GM12878 (cell line): ENCODE measurements around the gene RBM11. TPM values are rescaled to one million over a fixed set of nuclear protein-coding genes. Genes with fewer than 3 reads are reported as not detected.

ENCODE experiments used
- ATAC-seq: fragments of 200-7000 bp; cut with Tn5 transposase; 3 replicates; pipeline ENCODE4 v1.9.1; 2020; ENCODE audit warnings: mild to moderate bottlenecking, moderate library complexity
- BruUV-seq: library from RNA; stranded (reverse); fragments of 400-500 nt; replicated peaks from 2 replicates; lab custom pipeline; 2021; lab: Mats Ljungman, UMichigan
- CTCF ChIA-PET: fragments of 300-600 bp; sonication (Branson Sonifier 250); formaldehyde crosslinking; extraction: SDS; loops from one replicate; lab custom pipeline; 2021; ENCODE audit warnings: inconsistent platforms; lab: Yijun Ruan, JAX
- POLR2A ChIA-PET: fragments of 350-600 bp; formaldehyde crosslinking; extraction: SDS; loops from one replicate; lab custom pipeline; 2021; ENCODE audit warnings: inconsistent platforms; lab: Charles Lee
- RAD21 ChIA-PET: fragments of 300-600 bp; sonication (Branson Sonifier 250); formaldehyde crosslinking; loops from one replicate; lab custom pipeline; 2023; ENCODE audit warnings: antibody characterized with exemption; ENCODE audit not compliant: unreplicated experiment; lab: Charles Lee
- SMC1A ChIA-PET: fragments of 300-600 bp; sonication (Branson Sonifier 250); formaldehyde crosslinking; loops from one replicate; lab custom pipeline; 2023; ENCODE audit not compliant: unreplicated experiment, uncharacterized antibody; lab: Charles Lee
- DNase-seq: peaks from one replicate; pipeline ENCODE4 v3.0.0-alpha.2; 2011; ENCODE audit warnings: low read depth, low spot score
- FAIRE-seq: peaks from 3 replicates; lab custom pipeline; 2011; peaks lifted over from hg19 to GRCh38; lab: Jason Lieb, UNC
- H2AFZ ChIP-seq: 2 replicates; pipeline ENCODE4 v1.6.0; 2011; ENCODE audit warnings: low read depth, low read length, control low read depth; ENCODE audit not compliant: control insufficient read depth
- H3K27ac ChIP-seq: 2 replicates; pipeline ENCODE4 v1.5.1; 2011; ENCODE audit warnings: control low read depth; ENCODE audit not compliant: control insufficient read depth, insufficient read depth
- H3K27me3 ChIP-seq, 2 experiments: replicated peaks in 1 of 2; 2 replicates each; pipeline versions ENCODE4 v1.6.0 to v1.6.1; 2011; ENCODE audit warnings: low read length in 1 of 2; ENCODE audit not compliant: control insufficient read depth in 2 of 2, insufficient read depth in 2 of 2
- H3K36me3 ChIP-seq, 2 experiments: 2 replicates each; pipeline ENCODE4 v1.5.1; 2011; ENCODE audit warnings: low read length in 1 of 2; ENCODE audit not compliant: control insufficient read depth in 2 of 2, insufficient read depth in 2 of 2
- H3K4me1 ChIP-seq: 2 replicates; pipeline ENCODE4 v1.6.1; 2011; ENCODE audit warnings: mild to moderate bottlenecking, low read length, moderate library complexity, mixed read lengths; ENCODE audit not compliant: control insufficient read depth, insufficient read depth
- H3K4me2 ChIP-seq: 2 replicates; pipeline ENCODE4 v1.6.0; 2011; ENCODE audit warnings: control low read depth; ENCODE audit not compliant: control insufficient read depth, insufficient read depth
- H3K4me3 ChIP-seq: fragments of 200-600 bp; sonication (generic); 2 replicates; pipeline ENCODE4 v1.5.1; 2016
- H3K79me2 ChIP-seq: 2 replicates; pipeline ENCODE4 v1.6.0; 2011; ENCODE audit warnings: low read length; ENCODE audit not compliant: control insufficient read depth, insufficient read depth
- H3K9ac ChIP-seq: 2 replicates; pipeline ENCODE4 v1.8.0; 2011; ENCODE audit warnings: low read length, control low read depth, mixed read lengths; ENCODE audit not compliant: control insufficient read depth, insufficient read depth
- H3K9me3 ChIP-seq: replicated peaks from 3 replicates; pipeline ENCODE4 v1.5.1; 2011; ENCODE audit warnings: mild to moderate bottlenecking, low read length; ENCODE audit not compliant: control insufficient read depth, insufficient read depth
- H4K20me1 ChIP-seq: 2 replicates; pipeline ENCODE4 v1.6.0; 2011; ENCODE audit not compliant: control insufficient read depth, insufficient read depth
- BRCA1 ChIP-seq: IDR thresholded peaks from 2 replicates; pipeline ENCODE4 v1.6.1; 2011; ENCODE audit warnings: low read depth, low read length, improper control_type of control experiment
- DPF2 ChIP-seq: fragments of 450-650 bp; IDR thresholded peaks from 2 replicates; pipeline ENCODE4 v1.6.1; 2017; ENCODE audit warnings: mild to moderate bottlenecking
- HDAC2 ChIP-seq: fragments of 200-600 bp; sonication (generic); IDR thresholded peaks from 2 replicates; pipeline ENCODE4 v1.6.1; 2017
- JUND ChIP-seq: IDR thresholded peaks from 2 replicates; pipeline ENCODE4 v1.6.1; 2012; ENCODE audit warnings: low read depth, mild to moderate bottlenecking, low read length, improper control_type of control experiment, moderate library complexity
- KLF5 ChIP-seq: fragments of 450-650 bp; IDR thresholded peaks from 2 replicates; pipeline ENCODE4 v1.6.1; 2014; ENCODE audit warnings: mild to moderate bottlenecking; ENCODE audit not compliant: partially characterized antibody
- MTA2 ChIP-seq: fragments of 450-650 bp; IDR thresholded peaks from 2 replicates; pipeline ENCODE4 v1.6.1; 2016; ENCODE audit warnings: low read depth, mild to moderate bottlenecking, moderate library complexity
- RELA ChIP-seq: fragments of 450-650 bp; IDR thresholded peaks from 2 replicates; pipeline ENCODE4 v1.8.0; 2014; ENCODE audit warnings: borderline replicate concordance; ENCODE audit not compliant: partially characterized antibody
- TCF3 ChIP-seq: IDR thresholded peaks from 2 replicates; pipeline ENCODE4 v1.6.1; 2012; ENCODE audit warnings: low read depth, mild to moderate bottlenecking, low read length, borderline replicate concordance; ENCODE audit not compliant: insufficient read depth
- USF2 ChIP-seq: IDR thresholded peaks from 2 replicates; pipeline ENCODE4 v1.6.1; 2011; ENCODE audit warnings: low read depth, low read length, improper control_type of control experiment, borderline replicate concordance
- ZBTB4 ChIP-seq: fragments of 450-650 bp; formaldehyde crosslinking; IDR thresholded peaks from 2 replicates; pipeline ENCODE4 v1.4.0; 2022; ENCODE audit warnings: mild to moderate bottlenecking, moderate library complexity
- ZBTB40 ChIP-seq: fragments of 450-650 bp; IDR thresholded peaks from 2 replicates; pipeline ENCODE4 v1.6.1; 2016; ENCODE audit warnings: mild to moderate bottlenecking, moderate library complexity, borderline replicate concordance
- ZNF217 ChIP-seq: fragments of 450-650 bp; IDR thresholded peaks from 2 replicates; pipeline ENCODE4 v1.6.1; 2017; ENCODE audit warnings: antibody characterized with exemption, mild to moderate bottlenecking
- ZZZ3 ChIP-seq: IDR thresholded peaks from 2 replicates; pipeline ENCODE4 v1.6.1; 2011; ENCODE audit warnings: low read depth; ENCODE audit not compliant: control insufficient read depth, insufficient read length
- WGBS: methylation state at CpG from one replicate; pipeline ENCODE4 v1.1.6; 2016; ENCODE audit warnings: low lambda C conversion rate; ENCODE audit not compliant: insufficient replicate concordance, insufficient coverage; ENCODE audit errors: missing lambda C conversion rate; 5-methylcytosine and 5-hydroxymethylcytosine counted together
- in situ Hi-C: fragments of 300-500 bp; cut with MboI; formaldehyde crosslinking; loops from 9 replicates; pipeline ENCODE4 v1.14.3; 2018; ENCODE audit warnings: mixed read lengths
- intact Hi-C: fragments of 100-400 bp; cut with micrococcal nuclease; formaldehyde crosslinking; loops from one replicate; pipeline ENCODE4 v1.14.2; 2022; ENCODE audit not compliant: unreplicated experiment
- polyA plus RNA-seq, 11 experiments: library from polyadenylated mRNA; depleted of rRNA in 4 of 11; unstranded in 6 of 11; stranded (reverse) in 5 of 11; fragments of >200 nt; fragmentation: Nextera tagmentation in 4 of 11; fragmentation: Illumina TruSeq in 1 of 11; extraction: Ambion mirVana in 4 of 11; extraction: Trizol in 1 of 11; gene quantifications; 1 replicate in 1 of 11; 2 replicates in 10 of 11; pipeline versions ENCODE4 v1.2.1 to v1.2.3, GENCODE V29; 2011 to 2016; ENCODE audit warnings: inconsistent platforms in 2 of 11, missing spikeins in 2 of 11, low read depth in 1 of 11
- total RNA-seq, 4 experiments: library from RNA; depleted of rRNA in 3 of 4; stranded (reverse); fragments of >200 nt in 3 of 4; fragmentation: Illumina TruSeq in 1 of 4; extraction: Trizol in 1 of 4; gene quantifications; 2 replicates each; pipeline versions ENCODE4 v1.2.1 to v1.2.3, GENCODE V29; 2013 to 2021

RBM11 gene
- total and polyA plus RNA-seq, 10 of the 15 experiments (the other 5 are each of a cell fraction or from before 2014, with no cell fraction given), result 0.29 to 1.8 (median 0.35) TPM; not detected in 1

GRCh38 chr21:14223365-14223764 is 7.4 kb downstream of the RBM11 start:
- H3K9ac ChIP-seq, result no peak overlapping the region
- H3K4me2 ChIP-seq, result no peak overlapping the region
- 85% methylated on average over 1 of the region's 1 CpG for whole genome bisulfite sequencing
- DNase-seq, result no peak
- no peaks in the 10 kb centered on the region for H3K79me2 ChIP-seq
- no peaks in the 10 kb centered on the region for H3K27me3 ChIP-seq
- no peak for ATAC-seq
- H4K20me1 ChIP-seq, result no peaks in the 10 kb centered on the region
- no peaks in the 10 kb centered on the region for H3K36me3 ChIP-seq
- no peaks in the 10 kb centered on the region for H3K4me1 ChIP-seq
- ChIA-PET CTCF (no interaction called here), SMC1A (no interaction called here), POLR2A (no interaction called here), RAD21 (no interaction called here)
- H3K27ac ChIP-seq, result no peak overlapping the region
- BruUV-seq, result no TSS peak
- intact Hi-C loops, result no loop called here
- TF ChIP-seq ZNF217 (no peak), ZBTB40 (no peak), DPF2 (no peak), ZZZ3 (no peak), BRCA1 (no peak), MTA2 (no peak), KLF5 (no peak), JUND (no peak), TCF3 (no peak), ZBTB4 (CRISPR knock-in tag) (no peak), USF2 (no peak), RELA (no peak), HDAC2 (no peak)
- no peak overlapping the region for H2AFZ ChIP-seq
- no peaks in the 10 kb centered on the region; the same call in 2 of the 3 replicates for H3K9me3 ChIP-seq
- in situ Hi-C loops, result no loop called here
- no peak for FAIRE-seq
- no peak overlapping the region for H3K4me3 ChIP-seq
